Breast epithelium (tissue), 3 donors: Measurements from ENCODE around the gene AFAP1.

ENCODE experiments used
- POLR2A ChIP-seq: fragments of 450-650 bp; IDR thresholded peaks from one replicate; pipeline ENCODE4 v1.6.1; 2016; ENCODE audit warnings: antibody characterized with exemption, mild to moderate bottlenecking, moderate library complexity
- POLR2AphosphoS5 ChIP-seq, 3 donors: sonication (generic); formaldehyde crosslinking; IDR thresholded peaks; one replicate each; pipeline ENCODE4 v1.6.1; 2017; ENCODE audit warnings: antibody characterized with exemption in 3 of 3
- TF ChIP-seq, protein P1 (sequence below), 3 donors: fragments of 450-650 bp; IDR thresholded peaks; one replicate each; pipeline ENCODE4 v1.5.1; 2016 to 2017; ENCODE audit warnings: antibody characterized with exemption in 3 of 3, mild to moderate bottlenecking in 3 of 3, moderate library complexity in 3 of 3

- TF ChIP-seq, protein P1, sequence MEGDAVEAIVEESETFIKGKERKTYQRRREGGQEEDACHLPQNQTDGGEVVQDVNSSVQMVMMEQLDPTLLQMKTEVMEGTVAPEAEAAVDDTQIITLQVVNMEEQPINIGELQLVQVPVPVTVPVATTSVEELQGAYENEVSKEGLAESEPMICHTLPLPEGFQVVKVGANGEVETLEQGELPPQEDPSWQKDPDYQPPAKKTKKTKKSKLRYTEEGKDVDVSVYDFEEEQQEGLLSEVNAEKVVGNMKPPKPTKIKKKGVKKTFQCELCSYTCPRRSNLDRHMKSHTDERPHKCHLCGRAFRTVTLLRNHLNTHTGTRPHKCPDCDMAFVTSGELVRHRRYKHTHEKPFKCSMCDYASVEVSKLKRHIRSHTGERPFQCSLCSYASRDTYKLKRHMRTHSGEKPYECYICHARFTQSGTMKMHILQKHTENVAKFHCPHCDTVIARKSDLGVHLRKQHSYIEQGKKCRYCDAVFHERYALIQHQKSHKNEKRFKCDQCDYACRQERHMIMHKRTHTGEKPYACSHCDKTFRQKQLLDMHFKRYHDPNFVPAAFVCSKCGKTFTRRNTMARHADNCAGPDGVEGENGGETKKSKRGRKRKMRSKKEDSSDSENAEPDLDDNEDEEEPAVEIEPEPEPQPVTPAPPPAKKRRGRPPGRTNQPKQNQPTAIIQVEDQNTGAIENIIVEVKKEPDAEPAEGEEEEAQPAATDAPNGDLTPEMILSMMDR (IDR thresholded peaks at IDR 0.05) = no peak
- TF ChIP-seq POLR2A = no peak
- TF ChIP-seq POLR2AphosphoS5 (IDR thresholded peaks at IDR 0.05) = no peak
These were observed 37.5 kb downstream of the AFAP1 start for GRCh38 chr4:7902101-7902553.
